Activated CD8-positive, alpha-beta memory T cell treated with anti-CD3 and anti-CD28 coated beads for 1 hour (primary cell): ENCODE measurements around the gene FYN.

ENCODE experiments used
- DNase-seq, 2 donors: peaks; one replicate each; pipeline ENCODE4 v3.0.0-alpha.2; 2020; ENCODE audit warnings: low read depth in 1 of 2; ENCODE audit errors: extremely low read depth in 1 of 2

Gene FYN

GRCh38 chr6:111734068-111735061 is 138.9 kb downstream of the FYN start:
- DNase-seq = no peak

DNA sequence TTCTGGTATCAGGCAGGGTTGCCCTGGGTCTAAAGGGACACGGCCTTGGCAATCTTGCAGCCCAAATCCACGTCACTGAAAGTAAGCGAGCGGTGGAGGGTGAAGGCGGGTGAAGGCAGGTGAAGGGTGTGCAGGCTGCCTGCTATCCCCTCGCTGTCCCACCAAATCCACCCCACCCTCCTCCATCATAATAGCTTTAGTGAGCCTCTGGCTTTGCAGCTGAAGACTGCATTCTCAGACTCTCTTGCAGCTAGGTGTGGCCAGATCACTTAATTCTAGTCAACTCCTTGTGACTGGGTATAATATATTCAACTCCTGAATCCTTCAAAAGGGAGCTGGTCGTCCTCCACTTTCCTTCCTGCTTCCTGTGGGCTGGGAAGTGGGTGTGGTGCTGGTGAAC is 140.9 kb downstream of the FYN start:
- DNase-seq = no peak

DNA sequence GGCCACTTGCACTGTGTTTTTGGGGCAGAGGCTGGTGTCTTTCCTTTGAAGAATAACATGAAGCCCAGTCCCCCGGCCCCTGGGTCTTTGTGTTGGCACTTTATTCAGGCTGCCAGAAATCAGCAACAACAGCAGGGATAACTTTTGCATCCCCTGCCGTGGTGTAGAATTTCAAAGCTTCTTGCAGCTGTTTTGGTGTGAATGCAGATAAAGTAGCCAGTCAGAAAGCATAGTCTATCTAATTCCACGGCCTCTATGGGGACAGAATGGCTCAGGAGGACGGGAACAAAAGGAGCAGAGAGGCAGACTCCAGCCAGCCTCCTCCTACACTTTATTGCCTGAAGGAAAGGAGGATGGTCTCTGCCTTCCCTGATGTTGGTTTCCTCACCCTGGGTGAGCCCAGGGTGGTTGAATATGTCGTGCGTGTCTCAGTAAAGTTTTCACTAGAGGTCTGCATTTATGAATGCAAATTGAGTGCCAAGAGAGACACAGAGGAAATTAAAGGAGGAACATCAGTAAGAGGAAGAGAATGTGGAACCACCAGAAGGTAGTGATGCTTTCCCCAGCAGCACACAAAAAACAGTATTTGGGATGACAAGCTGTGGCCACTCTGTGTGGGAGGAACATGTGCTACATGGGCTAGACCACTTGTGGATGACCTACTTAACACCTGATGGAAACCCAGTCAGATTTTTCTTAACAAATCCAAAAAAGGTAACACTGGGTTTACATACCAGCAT is 141.6 kb downstream of the FYN start:
- no peak for DNase-seq

GRCh38 chr6:111730864-111731263 is 142.4 kb downstream of the FYN start:
- no peak for DNase-seq

DNA sequence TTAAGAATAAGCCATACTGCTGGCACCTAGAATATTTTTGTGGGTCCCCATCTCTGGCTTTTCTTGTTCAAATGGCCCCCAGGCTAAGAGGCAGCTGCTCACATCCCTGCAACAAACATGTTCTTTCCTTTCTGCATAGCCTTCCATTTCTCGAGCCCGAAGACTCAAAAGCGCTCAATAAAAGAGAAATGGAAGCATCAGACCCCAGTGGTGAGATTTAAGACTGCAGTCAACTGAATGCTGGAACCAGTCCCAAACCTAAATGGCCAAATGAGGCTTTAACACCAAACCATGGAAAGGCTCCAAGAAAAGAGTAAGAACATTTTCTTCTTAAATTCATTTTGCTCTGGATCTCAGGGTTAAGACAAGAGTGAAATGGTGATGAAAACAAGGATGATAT is 145.4 kb downstream of the FYN start:
- DNase-seq = no peak

DNA sequence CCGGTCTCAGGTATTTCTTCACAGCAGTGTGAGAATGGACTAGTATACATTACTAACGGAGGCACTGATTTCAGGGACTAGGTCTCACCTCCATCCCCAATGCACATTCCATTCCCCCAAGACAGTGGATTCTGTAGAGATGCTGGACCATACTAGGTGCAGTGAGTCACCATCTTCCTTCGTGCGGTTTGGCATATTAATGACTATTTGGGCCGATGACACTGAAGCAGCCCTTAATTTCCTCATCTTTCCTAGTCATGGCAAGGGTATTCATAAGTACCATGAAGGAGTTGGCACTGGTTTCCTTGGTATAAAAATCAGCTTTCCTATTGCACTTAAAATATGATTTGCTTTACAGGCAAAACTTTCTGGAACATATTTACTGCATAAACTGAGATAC is 146.2 kb downstream of the FYN start:
- no peak for DNase-seq

- no peak for DNase-seq
Measured at GRCh38 chr6:111725446-111726112, 147.7 kb downstream of the FYN start.

GRCh38 chr6:111724505-111724904 is 148.7 kb downstream of the FYN start:
- DNase-seq = no peak

DNA sequence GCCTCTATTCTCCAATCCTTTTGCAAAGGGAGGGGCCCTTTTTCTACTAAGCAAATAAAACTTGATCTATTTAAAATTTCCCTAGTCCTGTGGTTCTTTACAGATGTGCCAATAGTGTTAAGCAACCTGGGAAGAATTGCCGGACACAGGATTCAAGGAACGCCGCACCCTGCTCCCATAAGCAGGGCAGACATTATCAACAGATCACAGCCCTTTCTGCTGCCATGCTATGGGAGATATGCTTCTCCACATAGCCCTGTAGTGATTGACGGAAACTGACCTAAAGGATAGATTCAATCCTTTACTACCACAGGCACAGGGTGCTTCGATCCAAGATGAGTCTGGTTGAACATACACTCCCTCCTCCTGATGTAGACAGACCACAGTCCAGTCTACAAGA is 149.2 kb downstream of the FYN start:
- DNase-seq = no peak

DNA sequence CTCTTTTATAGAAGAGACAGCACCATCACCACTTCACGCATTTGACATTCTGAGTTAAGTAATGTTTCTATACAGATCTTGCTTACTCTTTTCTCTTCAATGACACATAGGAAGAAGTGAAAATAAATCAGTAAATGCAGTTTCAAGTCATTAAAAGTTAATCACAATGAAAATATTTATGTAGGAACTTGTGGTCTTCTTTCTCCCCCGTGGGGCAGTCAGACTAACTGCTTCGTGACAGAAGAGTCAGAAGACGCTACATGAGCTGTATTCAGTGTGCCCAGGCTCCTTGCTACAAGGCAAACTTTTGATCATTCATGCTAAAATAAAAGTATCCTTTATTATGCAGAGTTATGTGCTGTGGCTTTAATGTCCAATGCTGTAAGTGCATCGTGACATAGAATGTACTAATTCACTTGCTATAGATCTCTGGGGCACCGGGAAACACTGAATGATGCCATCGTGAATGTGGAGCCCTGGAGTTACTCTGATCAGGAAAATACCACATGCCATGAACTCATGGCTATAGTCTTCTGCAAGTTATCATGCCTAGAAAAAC is 149.8 kb downstream of the FYN start:
- DNase-seq = no peak

- DNase-seq = no peak
Measured at GRCh38 chr6:111722179-111722731, 151.0 kb downstream of the FYN start.

DNA sequence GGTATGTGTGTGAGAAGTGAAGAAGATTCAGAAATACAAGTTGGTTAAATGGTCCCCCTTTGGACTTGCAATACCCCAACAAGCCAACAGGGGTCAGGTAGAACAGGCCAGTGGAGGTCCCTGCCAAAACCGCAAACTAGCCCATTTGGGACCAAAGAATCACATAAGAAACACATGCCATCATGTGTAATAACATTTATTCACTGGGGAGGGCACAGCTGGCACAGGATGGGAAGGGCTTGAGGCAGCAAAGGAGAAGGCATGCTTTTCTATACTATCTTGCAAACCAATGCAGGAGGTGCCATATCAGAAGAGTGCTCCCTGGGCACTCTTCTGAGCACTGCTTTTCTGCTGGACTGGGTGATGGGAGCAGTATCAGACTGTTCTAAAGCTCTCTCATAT is 151.5 kb downstream of the FYN start:
- no peak for DNase-seq

- no peak for DNase-seq
Measured at GRCh38 chr6:111720931-111721496, 152.2 kb downstream of the FYN start.

GRCh38 chr6:111718990-111719389 is 154.3 kb downstream of the FYN start:
- no peak for DNase-seq

DNA sequence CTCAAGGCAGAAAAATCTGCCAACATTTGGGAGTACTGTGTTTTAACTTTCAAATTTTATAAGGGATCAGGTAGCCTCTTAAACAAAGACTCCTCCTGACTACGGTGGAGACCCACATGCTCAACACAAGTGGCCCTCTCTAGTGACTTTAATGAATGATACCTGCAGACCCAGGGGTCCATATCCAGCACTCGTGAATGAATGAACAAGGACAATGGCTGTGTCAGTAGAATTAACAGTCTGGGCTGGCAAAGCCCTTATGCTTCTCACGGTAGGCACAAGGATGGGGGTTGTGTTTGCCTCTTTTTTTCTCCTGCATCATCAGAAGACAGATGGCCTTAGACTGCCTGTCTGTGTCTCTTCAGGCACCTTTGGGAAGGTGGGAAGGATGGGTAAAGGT is 154.9 kb downstream of the FYN start:
- DNase-seq = no peak

DNA sequence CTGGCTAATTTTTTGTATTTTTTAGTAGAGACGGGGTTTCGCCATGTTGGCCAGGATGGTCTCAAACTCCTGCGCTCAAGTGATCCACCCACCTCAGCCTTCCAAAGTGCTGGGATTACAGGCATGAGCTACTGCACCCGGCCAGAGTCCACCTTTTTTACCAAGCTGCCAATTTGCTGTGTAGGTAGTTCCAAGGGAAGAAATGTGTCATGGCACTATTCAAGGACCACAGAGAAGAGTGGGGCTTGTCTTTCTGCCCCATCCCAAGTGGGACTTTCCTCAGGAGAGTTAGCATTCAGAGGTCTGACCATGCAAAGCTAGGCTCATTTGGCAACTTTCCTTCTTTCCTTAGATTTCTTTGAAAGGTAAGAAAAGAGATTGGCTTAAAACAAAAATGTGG is 155.6 kb downstream of the FYN start:
- no peak for DNase-seq

GRCh38 chr6:111716325-111716724 is 156.9 kb downstream of the FYN start:
- DNase-seq = no peak

DNA sequence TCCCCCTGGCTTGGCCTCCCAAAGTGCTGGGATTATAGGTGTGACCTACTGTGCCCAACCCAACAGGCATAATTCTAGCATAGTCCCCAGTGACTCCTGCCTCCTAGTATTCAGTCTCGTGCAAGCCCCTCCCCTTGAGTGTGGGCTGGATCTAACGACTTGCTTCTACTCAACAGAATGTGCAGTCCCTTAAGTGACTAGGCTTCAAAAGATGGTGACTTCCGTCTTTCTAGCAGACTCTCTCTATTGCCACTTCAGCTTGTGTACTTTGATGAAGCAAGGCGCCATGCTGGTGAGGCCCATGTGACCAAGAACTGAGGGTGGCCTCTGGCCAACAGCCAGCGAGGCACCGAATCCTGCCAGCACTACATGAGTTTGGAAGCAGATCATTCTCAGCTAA is 157.9 kb downstream of the FYN start:
- no peak for DNase-seq

DNA sequence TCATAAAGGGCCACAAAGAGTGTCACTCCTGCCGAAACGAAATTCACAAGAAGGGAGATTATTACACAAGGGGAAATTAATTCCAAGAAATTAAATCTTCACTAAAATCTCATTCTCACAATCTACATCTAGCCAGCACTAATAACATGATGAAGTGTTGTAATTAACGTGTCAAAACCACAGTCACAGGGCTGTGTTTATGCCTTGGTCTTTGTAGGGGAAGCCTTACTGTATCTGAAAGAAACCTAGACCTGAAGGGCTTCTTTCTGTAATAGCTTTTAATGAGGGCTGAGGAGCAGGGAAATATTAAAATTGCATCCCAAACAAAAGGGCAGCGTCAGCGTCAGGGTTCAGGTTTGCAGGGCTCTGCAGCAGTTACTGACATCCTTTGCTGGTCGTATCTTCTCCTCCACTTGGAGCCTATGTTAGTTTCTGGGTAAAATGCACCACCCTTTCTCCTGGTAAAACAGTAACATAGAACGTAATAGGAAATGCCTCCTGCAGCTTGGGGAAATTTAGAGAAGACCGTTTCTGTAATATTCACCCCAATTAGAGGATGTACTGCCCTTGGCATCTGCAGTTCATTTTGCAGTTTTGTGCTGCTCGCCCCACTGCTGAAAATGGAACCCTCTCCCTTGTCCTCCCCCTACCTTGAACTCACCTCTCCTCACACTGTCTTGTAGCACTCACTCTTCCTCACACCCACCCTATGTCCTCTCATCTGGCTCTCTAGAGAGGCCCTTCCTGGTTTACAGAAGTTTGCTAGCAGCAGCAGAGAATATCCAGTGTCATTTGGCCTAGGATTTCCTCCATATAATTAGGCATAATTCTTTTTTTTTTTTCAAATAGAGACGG is 158.6 kb downstream of the FYN start:
- no peak for DNase-seq

GRCh38 chr6:111713811-111714210 is 159.4 kb downstream of the FYN start:
- DNase-seq = no peak
